ENCODE data around the gene ARHGEF7. TPM values are rescaled to one million over a fixed set of nuclear protein-coding genes. Genes with fewer than 3 reads are reported as not detected.

The ARHGEF7 gene
- total RNA-seq, 1 donor from 2014 or later: 270 TPM

- peaks cover 3% of the 10 kb centered on the region for H3K27me3 Mint-ChIP-seq (ENCODE audit: unreplicated experiment)
- H3K4me1 Mint-ChIP-seq (ENCODE audit: unreplicated experiment): peaks cover 72% of the 10 kb centered on the region
- H3K36me3 Mint-ChIP-seq (ENCODE audit: low read depth, unreplicated experiment): peaks cover 4% of the 10 kb centered on the region
- no peak for TF ChIP-seq CTCF (IDR thresholded peaks at IDR 0.05; ENCODE audit: unreplicated experiment)
- no peaks in the 10 kb centered on the region for H3K9me3 Mint-ChIP-seq (ENCODE audit: unreplicated experiment)
- DNase-seq (ENCODE audit: low spot score): no peak
- H3K27ac Mint-ChIP-seq (ENCODE audit: unreplicated experiment): no peak overlapping the region
- H3K4me3 Mint-ChIP-seq (ENCODE audit: unreplicated experiment): no peak overlapping the region
These were observed 6.9 kb downstream of the ARHGEF7 start for GRCh38 chr13:111122056-111122455.

GRCh38 chr13:111122631-111123030 lies 7.5 kb downstream of the ARHGEF7 start:
- Mint-ChIP-seq H3K27me3 (ENCODE audit: unreplicated experiment) (peaks cover 3% of the 10 kb centered on the region), H3K4me3 (ENCODE audit: unreplicated experiment) (no peak overlapping the region), H3K36me3 (ENCODE audit: low read depth, unreplicated experiment) (peaks cover 4% of the 10 kb centered on the region), H3K9me3 (ENCODE audit: unreplicated experiment) (no peaks in the 10 kb centered on the region), H3K4me1 (ENCODE audit: unreplicated experiment) (peaks cover 70% of the 10 kb centered on the region), H3K27ac (ENCODE audit: unreplicated experiment) (peak overlapping the region; percentile 72)
- TF ChIP-seq CTCF (IDR thresholded peaks at IDR 0.05; ENCODE audit: unreplicated experiment): no peak
- no peak for DNase-seq (ENCODE audit: low spot score)

- no peak for TF ChIP-seq CTCF (IDR thresholded peaks at IDR 0.05; ENCODE audit: unreplicated experiment)
- Mint-ChIP-seq H3K27ac (ENCODE audit: unreplicated experiment) (peak overlapping the region; percentile 72), H3K36me3 (ENCODE audit: low read depth, unreplicated experiment) (peaks cover 4% of the 10 kb centered on the region), H3K27me3 (ENCODE audit: unreplicated experiment) (peaks cover 3% of the 10 kb centered on the region), H3K4me3 (ENCODE audit: unreplicated experiment) (no peak overlapping the region), H3K9me3 (ENCODE audit: unreplicated experiment) (no peaks in the 10 kb centered on the region), H3K4me1 (ENCODE audit: unreplicated experiment) (peaks cover 68% of the 10 kb centered on the region)
- no peak for DNase-seq (ENCODE audit: low spot score)
These were observed 8.1 kb downstream of the ARHGEF7 start for GRCh38 chr13:111123221-111123620.

GRCh38 chr13:111123649-111124048 lies 8.5 kb downstream of the ARHGEF7 start:
- no peak for TF ChIP-seq CTCF (IDR thresholded peaks at IDR 0.05; ENCODE audit: unreplicated experiment)
- H3K36me3 Mint-ChIP-seq (ENCODE audit: low read depth, unreplicated experiment): peaks cover 4% of the 10 kb centered on the region
- no peak for DNase-seq (ENCODE audit: low spot score)
- H3K9me3 Mint-ChIP-seq (ENCODE audit: unreplicated experiment): no peaks in the 10 kb centered on the region
- H3K4me3 Mint-ChIP-seq (ENCODE audit: unreplicated experiment): no peak overlapping the region
- H3K4me1 Mint-ChIP-seq (ENCODE audit: unreplicated experiment): peaks cover 64% of the 10 kb centered on the region
- H3K27me3 Mint-ChIP-seq (ENCODE audit: unreplicated experiment): peaks cover 3% of the 10 kb centered on the region
- H3K27ac Mint-ChIP-seq (ENCODE audit: unreplicated experiment): peak overlapping the region; percentile 79

- no peak for DNase-seq (ENCODE audit: low spot score)
These were observed 11.4 kb downstream of the ARHGEF7 start for GRCh38 chr13:111126509-111126908.

More at GRCh38 chr13:111126509-111126908, 11.4 kb downstream of the ARHGEF7 start:
- H3K27me3 Mint-ChIP-seq (ENCODE audit: unreplicated experiment): no peaks in the 10 kb centered on the region
- no peak overlapping the region for H3K27ac Mint-ChIP-seq (ENCODE audit: unreplicated experiment)
- no peaks in the 10 kb centered on the region for H3K36me3 Mint-ChIP-seq (ENCODE audit: low read depth, unreplicated experiment)
- H3K4me3 Mint-ChIP-seq (ENCODE audit: unreplicated experiment): no peak overlapping the region
- H3K9me3 Mint-ChIP-seq (ENCODE audit: unreplicated experiment): no peaks in the 10 kb centered on the region
- H3K4me1 Mint-ChIP-seq (ENCODE audit: unreplicated experiment): peaks cover 64% of the 10 kb centered on the region
- no peak for TF ChIP-seq CTCF (IDR thresholded peaks at IDR 0.05; ENCODE audit: unreplicated experiment)

Data from endothelial cell (in vitro differentiated cells).